HEK293T (cell line): Measurements from ENCODE around the gene LUZP2.

ENCODE experiments used
- BHLHE40 ChIP-seq: fragments of 450-650 bp; IDR thresholded peaks from 2 replicates; pipeline ENCODE4 v1.6.1; 2016; ENCODE audit warnings: mild to moderate bottlenecking, moderate library complexity, borderline replicate concordance
- FOXK2 ChIP-seq: fragments of 450-650 bp; IDR thresholded peaks from 2 replicates; pipeline ENCODE4 v1.6.1; 2016; ENCODE audit warnings: mild to moderate bottlenecking

- TF ChIP-seq FOXK2 (no peak), BHLHE40 (no peak)
Observed at GRCh38 chr11:24754406-24754805, 257.6 kb downstream of the LUZP2 start.
